ENCODE measurements around the gene YAF2. TPM values are rescaled to one million over a fixed set of nuclear protein-coding genes. Genes with fewer than 3 reads are reported as not detected.

YAF2 gene
- total and polyA plus RNA-seq, 2 of the 13 experiments (the other 11 are each of a cell fraction or from before 2014, with no cell fraction given) = 8.4 to 11.7 TPM

- intact Hi-C loops (cut with micrococcal nuclease; ENCODE audit: unreplicated experiment) = no loop called here
- ChIA-PET POLR2A (no interaction called here), CTCF (ENCODE audit: low intra/inter-chr PET ratio, low total read pairs) (no interaction called here)
- H3K9me3 ChIP-seq (ENCODE audit: low read length) = no peaks in the 10 kb centered on the region
- H3K4me2 ChIP-seq (ENCODE audit: low read depth, low read length) = no peak overlapping the region
- no peaks in the 10 kb centered on the region for H3K79me2 ChIP-seq (ENCODE audit: insufficient read depth, low read length)
- in situ Hi-C loops (cut with HindIII; ENCODE audit: extremely low pct_ligation_motif_present, low pct_unique_long_range_greater_than_20kb) = no loop called here
- H3K4me1 ChIP-seq (ENCODE audit: insufficient read depth, low read length) = peaks cover 16% of the 10 kb centered on the region
- no peak overlapping the region for H3K4me3 ChIP-seq (replicated peaks in 1 of 3; ENCODE audit: insufficient read depth in 1 of 3, low read depth in 2 of 3, low read length in 3 of 3)
- TF ChIP-seq, protein P1, sequence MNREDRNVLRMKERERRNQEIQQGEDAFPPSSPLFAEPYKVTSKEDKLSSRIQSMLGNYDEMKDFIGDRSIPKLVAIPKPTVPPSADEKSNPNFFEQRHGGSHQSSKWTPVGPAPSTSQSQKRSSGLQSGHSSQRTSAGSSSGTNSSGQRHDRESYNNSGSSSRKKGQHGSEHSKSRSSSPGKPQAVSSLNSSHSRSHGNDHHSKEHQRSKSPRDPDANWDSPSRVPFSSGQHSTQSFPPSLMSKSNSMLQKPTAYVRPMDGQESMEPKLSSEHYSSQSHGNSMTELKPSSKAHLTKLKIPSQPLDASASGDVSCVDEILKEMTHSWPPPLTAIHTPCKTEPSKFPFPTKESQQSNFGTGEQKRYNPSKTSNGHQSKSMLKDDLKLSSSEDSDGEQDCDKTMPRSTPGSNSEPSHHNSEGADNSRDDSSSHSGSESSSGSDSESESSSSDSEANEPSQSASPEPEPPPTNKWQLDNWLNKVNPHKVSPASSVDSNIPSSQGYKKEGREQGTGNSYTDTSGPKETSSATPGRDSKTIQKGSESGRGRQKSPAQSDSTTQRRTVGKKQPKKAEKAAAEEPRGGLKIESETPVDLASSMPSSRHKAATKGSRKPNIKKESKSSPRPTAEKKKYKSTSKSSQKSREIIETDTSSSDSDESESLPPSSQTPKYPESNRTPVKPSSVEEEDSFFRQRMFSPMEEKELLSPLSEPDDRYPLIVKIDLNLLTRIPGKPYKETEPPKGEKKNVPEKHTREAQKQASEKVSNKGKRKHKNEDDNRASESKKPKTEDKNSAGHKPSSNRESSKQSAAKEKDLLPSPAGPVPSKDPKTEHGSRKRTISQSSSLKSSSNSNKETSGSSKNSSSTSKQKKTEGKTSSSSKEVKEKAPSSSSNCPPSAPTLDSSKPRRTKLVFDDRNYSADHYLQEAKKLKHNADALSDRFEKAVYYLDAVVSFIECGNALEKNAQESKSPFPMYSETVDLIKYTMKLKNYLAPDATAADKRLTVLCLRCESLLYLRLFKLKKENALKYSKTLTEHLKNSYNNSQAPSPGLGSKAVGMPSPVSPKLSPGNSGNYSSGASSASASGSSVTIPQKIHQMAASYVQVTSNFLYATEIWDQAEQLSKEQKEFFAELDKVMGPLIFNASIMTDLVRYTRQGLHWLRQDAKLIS (CRISPR knock-in tag; IDR thresholded peaks at IDR 0.05) = no peak
- TF ChIP-seq RFX5 (IDR thresholded peaks at IDR 0.05; ENCODE audit: low read depth, low read length) (no peak), CENPT (CRISPR knock-in tag; IDR thresholded peaks at IDR 0.05; ENCODE audit: low read depth) (no peak), SMARCE1 (IDR thresholded peaks at IDR 0.05; ENCODE audit: borderline replicate concordance) (no peak), YY1 (IDR thresholded peaks at IDR 0.05; ENCODE audit: insufficient read depth, insufficient replicate concordance, low read depth, low read length) (no peak), ZNF570 (CRISPR knock-in tag; IDR thresholded peaks at IDR 0.05; ENCODE audit: borderline replicate concordance) (no peak), ZNF484 (CRISPR knock-in tag; IDR thresholded peaks at IDR 0.05; ENCODE audit: borderline replicate concordance, low read depth) (no peak), PREB (CRISPR knock-in tag; IDR thresholded peaks at IDR 0.05) (no peak), KAT7 (CRISPR knock-in tag; IDR thresholded peaks at IDR 0.05; ENCODE audit: borderline replicate concordance) (no peak), ATF7-NPFF (CRISPR knock-in tag; IDR thresholded peaks at IDR 0.05; ENCODE audit: low read depth) (no peak), PHF20 (CRISPR knock-in tag; IDR thresholded peaks at IDR 0.05) (no peak), MAFK (conservative IDR thresholded peaks at IDR 0.05 in 1 of 2, IDR thresholded peaks at IDR 0.05 in 1 of 2; ENCODE audit: low read length in 2 of 2) (no peak), ZNF782 (CRISPR knock-in tag; IDR thresholded peaks at IDR 0.05; ENCODE audit: borderline replicate concordance) (no peak), ZNF430 (CRISPR knock-in tag; IDR thresholded peaks at IDR 0.05) (no peak)
- TF ChIP-seq, protein P2, sequence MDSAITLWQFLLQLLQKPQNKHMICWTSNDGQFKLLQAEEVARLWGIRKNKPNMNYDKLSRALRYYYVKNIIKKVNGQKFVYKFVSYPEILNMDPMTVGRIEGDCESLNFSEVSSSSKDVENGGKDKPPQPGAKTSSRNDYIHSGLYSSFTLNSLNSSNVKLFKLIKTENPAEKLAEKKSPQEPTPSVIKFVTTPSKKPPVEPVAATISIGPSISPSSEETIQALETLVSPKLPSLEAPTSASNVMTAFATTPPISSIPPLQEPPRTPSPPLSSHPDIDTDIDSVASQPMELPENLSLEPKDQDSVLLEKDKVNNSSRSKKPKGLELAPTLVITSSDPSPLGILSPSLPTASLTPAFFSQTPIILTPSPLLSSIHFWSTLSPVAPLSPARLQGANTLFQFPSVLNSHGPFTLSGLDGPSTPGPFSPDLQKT (CRISPR knock-in tag; IDR thresholded peaks at IDR 0.05; ENCODE audit: borderline replicate concordance) = no peak
- TF ChIP-seq, protein P3, sequence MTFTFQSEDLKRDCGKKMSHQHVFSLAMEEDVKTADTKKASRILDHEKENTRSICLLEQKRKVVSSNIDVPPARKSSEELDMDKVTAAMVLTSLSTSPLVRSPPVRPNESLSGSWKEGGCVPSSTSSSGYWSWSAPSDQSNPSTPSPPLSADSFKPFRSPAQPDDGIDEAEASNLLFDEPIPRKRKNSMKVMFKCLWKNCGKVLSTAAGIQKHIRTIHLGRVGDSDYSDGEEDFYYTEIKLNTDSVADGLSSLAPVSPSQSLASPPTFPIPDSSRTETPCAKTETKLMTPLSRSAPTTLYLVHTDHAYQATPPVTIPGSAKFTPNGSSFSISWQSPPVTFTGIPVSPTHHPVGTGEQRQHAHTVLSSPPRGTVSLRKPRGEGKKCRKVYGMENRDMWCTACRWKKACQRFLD (CRISPR knock-in tag; IDR thresholded peaks at IDR 0.05; ENCODE audit: borderline replicate concordance) = no peak
- WGBS (ENCODE audit: low lambda C conversion rate) = 94% methylated on average over 2 of the region's 2 CpGs
- ATAC-seq = no peak
- DNase-seq (ENCODE audit: low spot score) = no peak
- peaks cover 0 to 2% of the 10 kb centered on the region in 2 experiments; a peak in 1 of 5 replicates for H3K36me3 ChIP-seq (replicated peaks in 1 of 2; ENCODE audit: control insufficient read depth in 1 of 2, insufficient read depth in 2 of 2, low read length in 2 of 2)
- no peak overlapping the region for H2AFZ ChIP-seq (ENCODE audit: low read length)
- H4K20me1 ChIP-seq (ENCODE audit: insufficient read depth, low read length) = no peaks in the 10 kb centered on the region
- no TSS peak for BruUV-seq (replicated peaks)
- no peaks in the 10 kb centered on the region for H3K27me3 ChIP-seq (ENCODE audit: control insufficient read depth in 1 of 2, insufficient read depth in 2 of 2, low read length in 2 of 2)
- H3K9ac ChIP-seq (ENCODE audit: insufficient read depth, low read depth, low read length) = no peak overlapping the region
- FAIRE-seq = no peak
- H3K27ac ChIP-seq (ENCODE audit: extremely low read length, insufficient read depth, low read length) = no peak overlapping the region
These were observed 59.9 kb downstream of the YAF2 start for GRCh38 chr12:42178101-42178500.

Data from HepG2 (cell line).